GM18526 (cell line): ENCODE data around the gene SLCO3A1.

ENCODE experiments used
- POLR2A ChIP-seq: IDR thresholded peaks from 3 replicates; pipeline ENCODE4 v1.6.1; 2011; ENCODE audit not compliant: insufficient read length; ENCODE audit errors: extremely low read depth

SLCO3A1 gene

DNA sequence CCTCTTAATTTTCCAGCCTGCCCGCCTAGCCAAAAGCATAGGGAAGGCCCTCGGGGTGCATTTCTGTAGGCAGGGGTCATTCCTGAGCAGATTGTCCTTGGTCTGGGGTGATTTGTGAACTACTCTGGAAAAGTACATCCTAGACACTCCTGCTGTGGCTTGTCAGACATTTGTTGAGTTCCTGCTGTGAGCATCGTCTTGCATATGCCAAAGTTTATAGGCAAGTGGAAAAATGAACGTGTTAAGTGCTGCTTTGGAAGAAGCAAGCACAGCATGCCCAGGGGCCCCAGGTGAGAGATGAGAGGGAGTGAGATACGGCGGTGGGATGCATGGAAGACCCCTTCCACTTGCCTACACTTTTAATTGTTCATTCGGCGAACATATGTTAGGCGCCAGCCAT lies 302.4 kb downstream of the SLCO3A1 start:
- TF ChIP-seq POLR2A = no peak

- no peak for TF ChIP-seq POLR2A
Measured at GRCh38 chr15:92157666-92158298, 304.3 kb downstream of the SLCO3A1 start.

DNA sequence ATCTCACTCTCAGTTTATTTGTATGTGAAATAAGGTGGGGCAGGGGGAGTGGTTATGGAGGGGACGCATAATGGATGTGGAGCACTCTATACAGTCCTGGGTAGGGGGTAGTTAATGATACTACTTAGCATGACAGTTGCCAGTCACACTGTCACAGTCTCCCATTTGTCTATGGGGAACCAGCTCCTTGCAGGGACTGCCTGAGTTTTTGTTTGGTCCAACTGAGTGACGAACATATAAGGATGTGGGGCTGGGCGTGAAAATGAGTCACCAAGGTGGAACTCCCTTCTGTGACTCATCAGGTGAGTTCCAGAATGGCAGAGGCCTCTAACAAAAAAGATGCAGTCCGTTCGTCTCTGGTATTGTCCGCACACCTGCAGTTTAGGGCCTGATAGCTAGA lies 304.9 kb downstream of the SLCO3A1 start:
- TF ChIP-seq POLR2A = no peak

- TF ChIP-seq POLR2A = no peak
Measured at GRCh38 chr15:92159481-92159880, 306.0 kb downstream of the SLCO3A1 start.

DNA sequence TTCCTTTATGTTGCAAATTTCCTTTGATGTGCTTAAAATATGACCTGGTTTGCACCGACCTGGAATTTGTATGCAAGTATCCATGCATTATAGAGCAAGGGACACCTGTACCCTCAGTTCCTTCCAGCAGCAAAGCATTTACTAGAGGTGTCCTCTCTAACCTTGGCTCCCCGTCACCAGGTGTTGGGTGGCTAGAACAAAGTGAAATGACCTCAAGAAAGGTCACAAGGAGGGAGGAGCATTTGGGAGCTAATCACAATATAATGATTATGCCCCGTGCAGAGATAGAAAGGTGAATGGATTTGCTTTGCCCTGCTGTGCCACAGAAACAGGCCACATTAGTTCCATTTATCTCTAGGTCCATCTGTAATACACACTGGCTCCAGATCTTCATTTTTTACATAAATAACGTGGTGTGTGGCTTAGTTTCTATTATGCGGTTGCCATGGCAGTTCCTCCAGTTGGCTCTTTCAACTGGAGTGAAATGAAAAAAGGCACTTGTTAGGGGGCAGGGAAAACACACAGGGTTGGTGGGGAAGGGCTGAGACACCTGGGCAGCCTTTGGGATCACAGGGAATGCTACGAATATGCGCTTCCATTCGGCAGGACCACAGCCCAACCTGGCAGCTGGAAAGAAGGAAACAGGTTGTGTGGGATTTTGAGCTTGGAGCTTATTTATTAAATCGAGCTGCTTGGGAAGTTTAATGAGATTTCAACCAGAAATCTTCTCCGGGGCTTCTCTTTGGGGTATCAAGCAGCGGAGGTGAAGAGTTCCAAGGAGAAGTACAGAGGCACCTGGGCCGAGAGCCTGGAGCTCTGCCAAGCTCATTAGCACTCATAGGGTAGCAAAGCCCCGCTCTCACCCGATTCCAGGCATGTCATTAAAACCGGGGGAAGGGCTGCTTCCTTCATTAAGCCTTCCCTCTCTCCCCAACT lies 306.7 kb downstream of the SLCO3A1 start:
- no peak for TF ChIP-seq POLR2A

DNA sequence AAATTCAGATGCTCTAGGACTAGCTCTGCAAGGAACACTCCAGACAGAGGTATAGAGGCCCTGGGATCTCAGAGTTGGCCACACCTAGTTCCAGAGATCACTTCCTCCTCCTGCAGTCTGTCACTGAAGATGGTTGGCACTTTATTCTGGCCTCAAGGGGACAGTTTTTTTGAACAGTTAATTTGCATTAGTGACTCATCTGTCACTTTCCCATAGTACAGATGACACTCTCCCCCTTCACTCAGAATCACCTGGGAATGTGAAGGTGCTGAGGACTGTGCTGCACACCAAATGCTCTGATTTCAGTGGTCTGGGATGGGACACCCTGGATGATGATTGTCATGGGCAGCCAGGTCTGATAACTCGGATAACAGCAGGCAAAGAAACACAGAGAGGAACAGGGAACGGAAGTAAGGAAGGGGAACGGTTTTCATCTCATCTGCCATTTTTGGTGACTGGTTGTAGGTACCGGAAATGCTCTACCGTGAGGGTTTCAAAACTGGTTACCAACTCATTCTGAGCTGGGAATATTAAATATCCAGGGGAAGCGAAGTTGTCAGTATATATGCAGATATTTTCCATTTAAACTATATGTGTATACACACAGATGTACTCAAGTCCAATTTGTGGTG lies 307.6 kb downstream of the SLCO3A1 start:
- no peak for TF ChIP-seq POLR2A

GRCh38 chr15:92162657-92163056 lies 309.1 kb downstream of the SLCO3A1 start:
- TF ChIP-seq POLR2A = no peak

GRCh38 chr15:92163641-92164040 lies 310.1 kb downstream of the SLCO3A1 start:
- no peak for TF ChIP-seq POLR2A

- TF ChIP-seq POLR2A = no peak
Measured at GRCh38 chr15:92164327-92165000, 311.0 kb downstream of the SLCO3A1 start.

DNA sequence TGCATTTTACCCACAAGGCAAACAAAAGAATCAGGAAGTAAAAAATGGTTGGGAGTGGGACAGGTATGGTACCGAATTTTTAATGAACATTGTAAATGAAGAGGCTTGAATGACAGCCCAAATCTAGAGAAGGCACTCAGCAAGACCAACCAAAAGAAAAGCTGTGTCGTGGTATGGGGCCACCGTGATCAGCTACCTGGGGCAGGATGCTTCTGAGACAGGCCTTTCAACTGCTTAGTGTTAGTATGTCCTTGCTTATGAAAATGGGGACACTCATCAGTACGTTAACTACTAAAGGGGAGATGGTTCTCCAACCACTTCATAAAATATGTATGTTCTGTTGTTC lies 311.5 kb downstream of the SLCO3A1 start:
- no peak for TF ChIP-seq POLR2A

- no peak for TF ChIP-seq POLR2A
Measured at GRCh38 chr15:92166029-92166428, 312.5 kb downstream of the SLCO3A1 start.

DNA sequence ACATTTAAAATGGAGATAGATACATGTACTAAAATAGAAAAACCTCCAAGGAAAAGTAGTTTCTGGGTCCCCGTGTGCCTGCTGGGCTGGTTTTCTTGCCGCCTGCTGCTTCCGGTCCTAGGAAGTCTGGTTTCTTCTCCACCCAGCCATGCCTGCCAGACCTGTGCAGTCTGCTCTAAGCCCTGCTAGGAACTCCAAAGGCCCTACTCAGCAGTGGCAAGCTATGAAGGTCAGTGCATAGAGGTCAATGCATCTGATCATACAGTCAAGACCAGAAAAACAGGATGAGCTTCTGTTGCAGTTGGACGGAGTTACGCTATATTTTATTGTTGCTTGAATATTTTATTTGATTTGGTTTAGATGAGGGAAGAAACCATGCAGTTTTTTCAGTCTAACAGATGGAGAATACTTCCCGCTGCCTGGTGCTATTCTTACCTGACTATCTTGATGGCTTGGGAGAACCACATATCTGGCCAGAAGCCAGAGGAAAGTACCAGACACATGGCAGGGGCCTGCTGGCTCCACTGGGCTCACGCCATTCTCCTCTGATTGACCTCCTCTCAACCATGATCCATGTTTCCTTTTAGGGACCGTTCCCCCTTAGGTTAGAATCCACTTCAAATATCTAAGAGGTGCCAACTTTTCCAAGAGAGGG lies 313.4 kb downstream of the SLCO3A1 start:
- TF ChIP-seq POLR2A = no peak

- TF ChIP-seq POLR2A = no peak
Measured at GRCh38 chr15:92167451-92167850, 313.9 kb downstream of the SLCO3A1 start.

GRCh38 chr15:92168066-92168683 lies 314.7 kb downstream of the SLCO3A1 start:
- no peak for TF ChIP-seq POLR2A

DNA sequence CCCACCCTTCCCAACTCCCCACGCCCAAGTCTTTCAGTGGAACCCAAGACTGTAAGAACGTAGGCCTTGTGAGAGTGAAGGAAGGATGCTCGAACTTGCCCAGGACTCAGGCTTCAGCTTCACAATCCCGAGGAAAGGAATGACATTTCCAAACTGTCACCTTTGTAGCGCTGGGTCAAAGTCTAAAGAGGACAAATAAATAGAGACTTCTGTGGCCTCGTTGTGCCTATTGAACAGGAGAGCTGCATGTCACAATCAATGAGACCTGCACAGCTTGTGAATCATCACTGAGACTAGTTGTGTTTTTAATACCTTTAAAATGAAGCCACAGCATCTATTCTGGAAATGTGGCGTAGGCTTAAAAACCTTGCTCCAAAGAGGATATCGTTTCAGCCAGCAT lies 317.4 kb downstream of the SLCO3A1 start:
- TF ChIP-seq POLR2A = no peak
